HG02642 (cell line): ENCODE data around the gene THAP7.

ENCODE experiments used
- ATAC-seq: cut with Tn5 transposase; IDR thresholded peaks from one replicate; pipeline ENCODE4 v1.9.1; 2021; ENCODE audit warnings: mild to moderate bottlenecking; ENCODE audit not compliant: unreplicated experiment, poor library complexity

The THAP7 gene

DNA sequence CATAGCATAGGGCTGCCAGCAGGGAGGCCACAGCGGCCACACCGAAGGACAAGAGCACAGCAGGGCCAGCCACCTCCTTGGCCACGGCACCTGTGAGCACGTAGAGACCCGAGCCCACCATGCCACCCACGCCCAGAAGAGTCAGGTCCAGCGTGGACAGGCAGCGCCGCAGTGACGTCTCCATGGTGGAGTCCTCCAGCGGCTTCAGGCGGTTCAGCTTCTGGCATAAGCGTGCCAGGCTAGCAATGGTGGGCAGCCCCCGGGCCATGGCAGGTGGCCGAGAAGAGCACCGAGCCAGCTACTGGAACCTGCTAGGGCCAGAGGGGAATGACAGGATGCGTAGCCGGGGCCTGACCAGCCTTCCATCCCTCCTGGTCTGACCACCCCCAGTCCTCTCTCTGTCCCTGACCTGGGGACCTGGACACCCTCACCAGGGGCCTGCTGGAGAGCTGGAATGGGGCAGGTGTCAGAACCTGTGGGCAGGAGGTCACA, 29.7 kb upstream of the THAP7 start:
- ATAC-seq = no peak

GRCh38 chr22:21030621-21031544, 29.0 kb upstream of the THAP7 start:
- no peak for ATAC-seq

DNA sequence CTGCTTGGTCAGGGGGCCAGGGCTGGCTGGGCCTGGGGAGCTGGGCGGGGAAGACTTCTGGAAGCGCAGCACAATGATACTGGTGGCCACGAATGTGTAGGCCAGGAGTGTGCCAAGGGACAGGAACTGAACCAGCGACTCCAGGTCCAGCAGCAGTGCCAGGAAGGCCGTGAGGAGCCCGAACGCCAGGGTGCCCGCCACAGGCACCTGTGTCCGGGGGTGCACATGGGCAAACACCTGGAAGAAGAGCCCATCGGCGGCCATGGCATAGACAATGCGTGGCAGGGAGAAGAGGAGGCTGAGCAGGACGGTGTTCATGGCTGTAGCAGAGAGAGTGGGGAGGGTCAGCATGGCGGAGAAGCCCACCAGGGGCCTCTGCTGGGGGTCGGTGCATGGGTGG, 28.1 kb upstream of the THAP7 start:
- ATAC-seq = no peak

- no peak for ATAC-seq
These were observed 27.6 kb upstream of the THAP7 start for GRCh38 chr22:21029486-21030025.

DNA sequence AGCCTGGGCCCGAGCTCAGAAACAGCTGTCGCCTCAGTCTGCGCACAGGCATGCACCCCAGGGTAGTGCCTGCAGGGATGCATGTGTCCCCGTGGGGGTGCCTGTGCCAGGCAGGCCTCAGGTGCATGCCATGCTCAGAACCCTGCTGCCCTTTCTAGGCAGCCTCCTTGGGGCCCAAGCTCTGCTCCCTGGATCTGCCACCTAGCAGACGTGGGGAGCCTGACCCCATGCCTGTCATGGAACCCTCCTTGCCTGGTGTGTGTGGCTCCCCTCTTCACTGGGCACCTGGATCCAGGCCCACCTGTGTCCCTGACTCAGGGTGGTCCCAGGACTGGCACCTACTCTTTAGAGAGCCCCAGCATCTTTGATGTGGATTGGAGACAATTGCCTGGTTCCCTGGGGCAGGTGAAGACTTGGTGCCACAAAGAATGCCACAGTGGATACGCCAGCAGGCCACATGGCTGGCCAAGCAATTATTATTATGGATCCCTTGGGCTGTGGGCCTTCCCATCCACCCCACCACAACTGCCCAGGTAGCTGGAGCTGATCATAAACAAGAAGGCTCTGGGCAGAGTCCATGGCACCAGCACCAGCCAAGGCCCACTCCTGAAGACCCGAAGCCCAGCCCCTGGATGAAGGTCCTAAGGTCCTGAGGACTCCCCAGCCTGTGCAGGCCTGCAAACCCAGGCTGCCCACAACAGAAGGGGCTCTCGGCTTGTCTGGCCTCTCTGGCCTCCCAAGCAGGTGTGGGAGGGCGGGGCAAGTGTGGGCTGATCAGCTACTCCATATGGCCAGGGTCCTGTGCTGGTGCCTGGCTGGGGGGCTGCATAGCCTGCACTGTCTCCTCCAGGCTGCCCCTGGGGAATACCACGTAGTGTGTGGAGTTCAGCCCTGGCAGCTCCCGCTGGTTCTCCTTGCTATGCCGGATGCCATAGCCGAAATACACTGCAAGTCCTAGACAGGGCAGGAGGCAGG, 26.6 kb upstream of the THAP7 start:
- ATAC-seq = no peak

DNA sequence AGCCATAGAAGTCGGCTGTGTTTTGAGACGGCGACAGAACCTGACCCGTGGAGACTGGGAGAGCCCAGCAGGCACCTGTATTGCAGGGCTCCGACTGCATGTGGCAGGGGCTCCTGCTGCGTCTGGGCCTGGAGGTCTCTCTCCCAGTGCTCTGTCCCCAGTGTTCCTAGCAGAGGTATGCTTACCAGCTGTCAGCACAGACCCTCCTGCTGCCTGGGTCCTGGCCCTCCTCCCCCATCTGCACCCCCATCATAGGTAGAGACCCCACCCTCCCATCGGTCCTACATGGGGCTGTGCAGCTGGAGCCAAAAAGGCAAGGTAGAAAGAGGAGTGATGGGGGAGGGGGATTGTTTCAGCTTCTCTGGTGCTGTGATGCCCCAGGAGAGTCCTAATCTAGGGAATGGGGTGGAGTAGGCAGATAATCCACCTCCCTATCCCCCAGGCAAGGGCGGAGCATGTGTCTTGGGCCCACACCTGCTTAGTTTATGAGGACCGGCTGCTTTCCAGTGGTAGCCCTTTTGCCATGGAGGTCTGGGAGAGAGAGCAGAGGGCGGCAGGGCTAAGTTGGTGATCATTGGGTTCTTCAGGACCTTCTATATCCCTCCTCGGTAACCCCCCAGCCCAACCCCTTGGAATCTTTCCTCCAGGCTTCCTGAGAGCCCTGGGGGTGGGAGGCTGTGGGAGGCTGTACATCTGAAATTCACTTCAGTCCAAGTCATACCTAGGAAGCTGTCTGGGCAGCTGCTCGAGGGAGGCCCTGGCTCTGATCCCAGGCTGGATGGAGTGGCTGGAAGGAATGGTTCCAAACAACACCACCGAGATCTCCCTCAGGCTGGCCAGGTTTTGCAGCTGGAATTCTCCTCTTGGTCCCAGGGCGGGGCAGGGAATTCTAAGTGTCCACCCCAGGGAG, 25.1 kb upstream of the THAP7 start:
- no peak for ATAC-seq

- no peak for ATAC-seq
These were observed 24.1 kb upstream of the THAP7 start for GRCh38 chr22:21025763-21026755.

- no peak for ATAC-seq
These were observed 23.3 kb upstream of the THAP7 start for GRCh38 chr22:21025266-21025665.

DNA sequence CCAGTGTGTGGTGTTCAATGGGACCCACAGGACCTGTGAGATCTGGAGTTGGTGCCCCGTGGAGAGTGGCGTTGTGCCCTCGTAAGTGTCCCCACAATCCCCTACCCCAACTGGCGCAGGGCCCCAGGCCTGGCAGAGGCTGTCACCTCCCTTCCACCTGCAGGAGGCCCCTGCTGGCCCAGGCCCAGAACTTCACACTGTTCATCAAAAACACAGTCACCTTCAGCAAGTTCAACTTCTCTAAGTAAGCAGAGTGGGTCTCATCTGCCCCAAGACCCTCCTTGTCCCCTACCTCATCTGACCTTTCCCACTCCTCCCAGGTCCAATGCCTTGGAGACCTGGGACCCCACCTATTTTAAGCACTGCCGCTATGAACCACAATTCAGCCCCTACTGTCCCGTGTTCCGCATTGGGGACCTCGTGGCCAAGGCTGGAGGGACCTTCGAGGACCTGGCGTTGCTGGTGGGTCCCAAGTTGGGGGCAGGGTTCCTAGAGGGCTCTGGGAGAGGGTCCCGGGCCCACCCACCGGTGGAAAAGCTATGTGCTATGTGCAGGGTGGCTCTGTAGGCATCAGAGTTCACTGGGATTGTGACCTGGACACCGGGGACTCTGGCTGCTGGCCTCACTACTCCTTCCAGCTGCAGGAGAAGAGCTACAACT, 21.2 kb upstream of the THAP7 start:
- ATAC-seq = no peak

GRCh38 chr22:21022507-21022906, 20.6 kb upstream of the THAP7 start:
- no peak for ATAC-seq

GRCh38 chr22:21020802-21021429, 19.0 kb upstream of the THAP7 start:
- no peak for ATAC-seq

DNA sequence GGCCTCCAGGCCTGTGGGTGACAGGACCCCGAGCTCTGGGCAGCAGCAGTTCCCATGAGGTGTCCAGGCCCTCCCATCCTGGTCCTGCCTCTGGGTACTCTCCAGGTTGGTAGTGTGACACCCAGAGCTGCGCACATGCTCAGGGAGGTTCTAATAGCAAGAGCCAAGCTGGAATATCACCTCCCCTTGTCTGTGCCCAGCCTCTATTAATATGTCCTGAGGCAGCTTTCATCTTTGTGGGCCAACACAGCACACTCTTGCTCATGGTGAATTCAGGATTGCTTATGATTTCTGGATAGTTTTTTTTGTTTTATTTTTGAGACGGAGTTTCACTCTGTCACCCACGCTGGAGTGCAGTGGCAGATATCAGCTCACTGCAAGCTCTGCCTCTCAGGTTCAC, 16.4 kb upstream of the THAP7 start:
- ATAC-seq = no peak

GRCh38 chr22:21016644-21017420, 14.9 kb upstream of the THAP7 start:
- no peak for ATAC-seq

- no peak for ATAC-seq
These were observed 13.6 kb upstream of the THAP7 start for GRCh38 chr22:21015466-21016006.

DNA sequence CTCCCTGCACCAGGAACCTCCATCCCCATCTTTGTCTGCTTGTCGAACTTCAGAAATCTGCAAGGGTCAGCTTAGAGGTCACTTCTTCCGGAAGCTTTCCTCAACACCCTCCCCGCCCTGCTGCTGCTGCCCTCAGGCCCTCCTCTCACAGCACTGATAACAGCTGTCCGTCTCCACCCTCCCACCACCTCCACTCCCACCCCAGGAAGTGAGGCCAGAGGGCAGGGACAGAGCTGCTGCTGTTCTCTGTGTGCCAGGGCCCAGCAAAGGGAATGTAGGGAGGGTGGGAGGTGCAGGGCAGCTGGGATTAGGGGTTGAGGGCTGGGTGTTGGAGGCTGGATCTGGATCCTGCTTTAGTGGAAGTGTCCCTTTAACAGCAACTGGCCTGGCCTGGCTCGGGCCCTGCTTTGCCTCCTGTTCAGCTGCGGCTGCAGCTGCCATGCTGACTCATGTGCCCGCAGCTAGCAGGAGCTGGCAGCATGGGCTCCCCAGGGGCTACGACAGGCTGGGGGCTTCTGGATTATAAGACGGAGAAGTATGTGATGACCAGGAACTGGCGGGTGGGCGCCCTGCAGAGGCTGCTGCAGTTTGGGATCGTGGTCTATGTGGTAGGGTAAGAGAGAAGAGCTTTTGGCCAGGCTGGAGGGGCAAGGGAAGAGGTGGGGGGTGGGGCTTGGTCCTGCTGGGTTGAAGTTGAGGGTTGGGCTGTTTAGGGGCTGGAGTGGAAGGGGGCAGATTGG, 13.0 kb upstream of the THAP7 start, which contains the start of gene P2RX6:
Gene P2RX6, plus strand, starts transcription at position 440 of the 740 bp plus-strand sequence. Its CDS starts 10 bp downstream, at position 450.
- no peak for ATAC-seq
